Stimulated activated CD4-positive, alpha-beta T cell treated with anti-CD3 and anti-CD28 coated beads, Interleukin-2, amount 100 ng/mL, for 24 hours (primary cell): Measurements from ENCODE around the gene OTOP2.

Experiments used
- DNase-seq, 2 donors: peaks; one replicate each; pipeline ENCODE4 v3.0.0-alpha.2; 2020

OTOP2 gene

DNA sequence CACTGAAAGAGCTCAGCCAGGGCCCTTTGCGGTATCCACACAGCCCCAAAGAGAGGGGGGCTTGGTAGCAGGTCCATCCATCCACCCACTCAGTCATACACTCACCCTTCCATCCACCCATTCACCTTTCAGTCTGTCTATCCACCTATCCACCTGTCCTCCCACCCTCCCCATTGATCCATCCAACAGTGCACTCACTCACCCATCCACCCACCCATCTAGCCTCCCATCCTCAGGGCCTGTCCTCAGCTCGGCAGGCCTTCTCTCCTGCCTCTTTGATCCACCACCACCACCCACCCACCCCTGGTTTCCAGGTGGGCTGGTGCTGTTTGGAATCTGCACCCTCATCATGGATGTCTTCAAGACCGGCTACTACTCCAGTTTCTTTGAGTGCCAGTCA is 1.2 kb downstream of the OTOP2 start:
- no peak for DNase-seq

DNA sequence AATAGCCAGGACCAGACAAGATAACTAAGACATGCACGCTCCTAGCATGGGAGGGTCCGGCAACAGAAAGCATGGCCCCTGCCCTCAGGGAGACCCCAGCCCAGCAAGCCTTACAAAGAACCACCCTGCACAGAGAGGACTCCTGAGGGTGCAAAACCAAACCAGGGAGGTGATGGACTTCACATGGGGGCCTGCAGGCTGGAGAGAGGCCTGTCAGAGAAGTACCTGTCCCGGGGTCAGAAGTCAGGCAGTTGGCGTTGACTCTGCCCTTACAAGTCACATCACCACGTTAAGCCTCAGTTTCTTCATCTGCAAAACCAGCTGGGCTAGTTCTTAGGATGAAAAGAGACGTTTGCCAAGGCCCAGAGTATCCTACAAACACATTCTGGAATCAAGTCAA is 4.7 kb downstream of the OTOP2 start:
- no peak for DNase-seq

DNA sequence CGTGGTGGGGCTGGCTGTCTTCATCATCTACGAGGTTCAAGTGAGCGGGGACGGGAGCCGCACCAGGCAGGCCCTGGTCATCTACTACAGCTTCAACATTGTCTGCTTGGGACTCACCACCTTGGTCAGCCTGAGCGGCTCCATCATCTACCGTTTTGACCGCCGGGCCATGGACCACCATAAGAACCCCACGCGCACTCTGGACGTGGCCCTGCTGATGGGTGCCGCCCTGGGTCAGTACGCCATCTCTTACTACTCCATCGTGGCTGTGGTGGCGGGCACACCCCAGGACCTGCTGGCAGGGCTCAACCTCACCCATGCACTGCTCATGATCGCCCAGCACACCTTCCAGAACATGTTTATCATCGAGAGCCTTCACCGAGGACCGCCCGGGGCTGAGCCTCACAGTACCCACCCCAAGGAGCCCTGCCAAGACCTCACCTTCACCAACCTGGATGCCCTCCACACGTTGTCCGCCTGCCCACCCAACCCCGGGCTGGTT is 6.5 kb downstream of the OTOP2 start:
- DNase-seq: no peak

DNA sequence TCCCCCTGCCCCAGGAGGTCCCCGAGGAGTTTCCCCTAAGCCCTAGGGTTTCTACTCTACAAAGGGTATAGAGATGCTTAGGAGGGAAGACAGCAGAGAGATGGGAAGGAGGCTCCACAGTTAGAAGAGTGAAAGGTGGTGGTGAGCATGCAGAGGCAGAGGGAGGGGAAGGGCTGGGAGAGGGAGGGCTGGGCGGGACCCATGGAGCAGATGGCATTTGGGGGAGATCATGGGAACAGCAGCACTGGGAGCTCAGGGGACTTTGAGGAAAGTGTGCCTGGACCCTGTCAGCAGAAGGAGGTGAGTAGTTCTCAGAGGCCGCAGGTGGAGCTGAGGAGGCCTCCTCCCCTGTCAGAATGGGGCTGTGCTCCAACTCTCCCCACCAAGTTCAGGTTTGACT is 11.0 kb downstream of the OTOP2 start:
- DNase-seq: no peak

DNA sequence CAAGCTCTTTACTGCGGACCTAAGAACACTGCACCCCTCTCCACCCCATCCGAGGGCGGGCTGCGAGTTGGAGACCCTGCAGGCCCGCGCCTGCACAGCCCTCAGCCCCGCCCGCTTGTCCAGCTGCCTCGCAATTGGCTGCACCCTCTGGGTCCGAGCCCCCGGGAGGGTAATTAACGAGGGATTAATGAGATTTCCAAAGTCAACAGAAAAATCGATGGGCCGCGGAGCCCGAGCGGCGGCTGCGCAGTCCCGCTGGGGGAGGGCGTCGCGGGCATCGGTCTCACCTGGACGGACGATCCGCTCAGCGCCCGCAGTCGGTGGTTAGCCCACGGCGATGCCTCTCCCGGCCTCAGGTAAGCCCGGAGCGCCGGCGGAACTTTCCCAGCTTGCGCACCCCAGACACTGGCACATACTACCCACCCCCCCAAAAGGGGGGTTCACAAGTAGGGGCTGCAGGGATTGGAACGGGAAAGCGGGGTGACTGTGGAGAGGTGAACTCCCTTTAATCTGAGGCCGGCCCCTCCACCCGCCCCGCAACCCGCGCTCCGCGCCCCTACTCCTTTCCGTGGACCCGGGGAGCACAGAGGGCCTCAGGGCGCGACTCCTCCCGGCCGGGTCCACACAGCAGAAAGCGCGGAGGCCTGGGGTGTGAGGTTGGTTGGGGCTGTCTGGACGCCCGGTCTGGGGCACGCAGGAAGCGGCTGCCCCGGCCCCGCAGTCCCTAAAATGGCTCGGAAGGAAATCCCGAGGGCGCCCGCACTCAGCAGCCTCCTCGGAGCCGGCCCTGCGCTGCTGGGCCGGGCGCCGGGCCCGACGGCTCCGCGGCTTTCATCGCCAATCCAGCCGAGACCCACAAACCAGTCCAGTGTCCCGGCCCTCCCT is 11.8 kb downstream of the OTOP2 start, which contains the start of gene OTOP3:
Gene OTOP3, plus strand, starts transcription at position 314 of the 885 bp plus-strand sequence. Its CDS starts 24 bp downstream, at position 338.
- no peak for DNase-seq

DNA sequence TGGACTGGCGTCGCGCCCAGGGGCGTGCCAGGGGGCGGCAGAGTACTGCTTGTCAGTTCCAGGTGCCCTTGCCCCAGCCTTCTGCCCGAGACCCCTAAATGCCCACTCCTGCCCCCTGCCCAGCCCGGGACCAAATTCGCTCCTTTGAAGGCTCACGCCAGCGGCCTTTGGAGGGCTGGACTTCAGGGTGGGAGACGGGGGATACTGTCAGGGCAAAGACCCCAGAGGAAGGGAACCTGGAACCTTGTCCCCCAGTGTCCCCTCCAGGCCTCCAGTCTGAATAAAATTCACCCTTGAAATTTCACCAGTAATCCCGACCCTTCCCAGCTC is 12.4 kb downstream of the OTOP2 start:
- no peak for DNase-seq

DNA sequence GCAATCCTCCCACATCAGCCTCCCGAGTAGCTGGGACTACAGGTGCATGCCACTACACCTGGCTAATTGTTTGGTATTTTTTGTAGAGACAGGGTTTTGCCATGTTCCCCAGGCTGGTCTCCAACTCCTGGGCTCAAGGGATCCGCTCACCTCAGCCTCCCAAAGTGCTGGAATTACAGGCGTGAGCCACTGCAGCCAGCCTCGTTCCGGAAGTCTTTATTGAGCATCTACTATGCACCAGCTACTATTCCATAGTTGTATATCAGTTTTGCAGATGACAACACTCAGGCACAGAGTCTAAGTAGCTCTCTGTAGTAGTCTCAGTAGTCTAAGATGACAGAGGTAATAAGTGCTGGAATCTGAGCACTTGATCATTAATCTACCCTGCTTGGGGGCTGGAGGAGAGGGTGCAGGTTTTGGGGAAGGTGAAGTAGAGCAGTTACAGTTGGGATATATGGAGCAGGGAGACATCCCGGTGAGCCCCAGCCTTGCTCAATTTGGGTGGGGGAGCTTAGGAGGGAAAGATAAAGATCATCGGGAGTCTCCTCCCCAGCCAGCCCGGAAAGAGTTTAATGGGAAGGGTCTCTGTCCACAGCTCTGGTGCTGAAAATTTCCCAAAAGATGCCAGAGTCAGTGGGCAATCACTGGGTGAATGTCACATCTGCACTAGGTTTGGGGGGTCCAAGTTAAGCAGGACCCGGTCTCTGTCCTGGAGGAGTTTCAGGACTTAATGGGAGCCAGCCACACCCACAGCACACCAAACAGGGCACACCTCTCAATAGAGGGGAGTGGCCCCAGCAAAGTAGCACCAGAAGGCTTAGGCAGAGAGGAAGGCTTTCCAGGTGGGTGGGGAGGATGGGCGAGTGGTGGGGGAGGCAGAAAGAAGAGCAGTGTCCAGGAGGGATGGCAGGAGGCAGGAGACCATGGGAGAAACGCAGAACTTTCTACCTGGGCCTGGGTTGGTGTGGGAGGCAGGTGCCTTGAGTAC is 13.3 kb downstream of the OTOP2 start:
- DNase-seq: no peak

DNA sequence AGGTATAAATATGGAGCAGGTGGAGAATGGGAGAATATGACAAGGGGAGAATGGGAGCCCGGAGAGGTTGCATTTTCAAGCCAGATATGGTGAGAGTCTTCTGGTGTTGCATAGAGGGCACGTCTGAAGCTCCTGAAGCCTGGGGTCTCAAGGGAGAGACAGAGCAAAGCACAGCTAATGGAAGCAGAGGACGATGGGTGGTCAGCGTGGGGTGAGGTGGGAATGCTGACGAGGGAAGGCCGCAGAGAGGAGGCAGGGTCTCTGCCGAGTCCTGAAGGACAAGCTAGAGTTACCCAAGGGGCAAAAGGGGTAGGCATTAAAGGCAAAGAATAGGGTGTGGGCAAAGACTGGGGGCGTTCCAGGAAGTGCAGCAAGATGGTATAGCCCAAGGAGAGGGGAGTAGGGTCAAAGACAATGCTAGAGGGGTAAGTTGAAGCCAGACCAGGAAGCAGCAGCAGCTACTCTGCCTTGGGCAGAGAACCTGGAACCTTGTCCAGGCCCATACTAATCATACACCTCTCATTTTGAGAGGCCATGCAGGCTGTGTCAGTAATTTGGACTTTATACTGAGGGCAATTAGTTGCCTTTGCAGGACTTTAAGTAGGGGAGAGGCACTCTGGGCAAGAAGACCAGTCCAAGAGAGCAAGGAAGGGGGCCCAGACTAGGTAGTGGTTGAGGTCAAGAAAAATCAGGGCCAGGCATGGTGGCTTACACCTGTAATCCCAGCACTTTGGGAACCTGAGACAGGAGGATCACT is 14.3 kb downstream of the OTOP2 start:
- no peak for DNase-seq

DNA sequence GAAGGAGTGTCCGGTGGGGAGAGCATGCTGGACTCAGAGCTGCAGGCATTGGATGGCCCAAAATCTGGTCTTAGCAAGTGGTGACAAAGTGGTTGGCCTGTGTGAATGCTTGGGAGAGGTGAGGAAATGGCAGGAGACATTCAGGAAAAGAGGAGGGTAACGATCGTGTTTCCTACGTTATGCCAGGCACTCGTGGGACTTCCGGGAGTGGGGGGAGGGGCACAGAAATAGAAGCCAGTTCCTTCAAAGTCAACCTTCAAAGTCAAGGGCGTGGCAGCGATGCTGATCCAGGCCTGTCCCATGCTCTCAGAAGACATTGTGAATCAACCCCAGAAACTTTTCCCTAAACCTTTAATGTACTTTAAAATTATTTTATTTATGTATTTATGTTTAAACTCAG is 15.5 kb downstream of the OTOP2 start:
- DNase-seq: no peak

DNA sequence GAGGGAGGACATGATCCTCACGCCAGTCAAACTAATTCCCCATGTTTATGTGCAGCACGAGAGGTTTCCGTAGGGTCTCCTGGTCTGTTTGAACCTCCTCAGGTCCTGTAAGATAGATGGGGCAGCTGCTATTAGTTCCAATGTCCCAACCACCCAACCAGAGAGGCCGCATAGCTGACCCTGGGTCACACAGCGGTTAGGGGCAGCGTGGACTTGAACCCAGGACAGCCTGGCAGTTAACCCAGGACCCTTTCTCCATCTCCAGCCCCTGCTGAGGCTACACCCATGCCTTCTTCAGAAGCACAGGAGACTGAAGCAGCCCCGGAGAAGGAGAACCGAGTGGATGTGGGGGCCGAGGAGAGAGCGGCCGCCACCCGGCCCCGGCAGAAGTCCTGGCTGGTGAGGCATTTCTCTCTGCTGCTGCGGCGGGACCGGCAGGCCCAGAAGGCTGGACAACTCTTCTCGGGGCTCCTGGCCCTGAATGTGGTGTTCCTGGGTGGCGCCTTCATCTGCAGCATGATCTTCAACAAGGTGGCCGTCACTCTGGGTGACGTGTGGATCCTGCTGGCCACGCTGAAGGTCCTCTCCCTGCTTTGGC is 17.2 kb downstream of the OTOP2 start:
- no peak for DNase-seq

DNA sequence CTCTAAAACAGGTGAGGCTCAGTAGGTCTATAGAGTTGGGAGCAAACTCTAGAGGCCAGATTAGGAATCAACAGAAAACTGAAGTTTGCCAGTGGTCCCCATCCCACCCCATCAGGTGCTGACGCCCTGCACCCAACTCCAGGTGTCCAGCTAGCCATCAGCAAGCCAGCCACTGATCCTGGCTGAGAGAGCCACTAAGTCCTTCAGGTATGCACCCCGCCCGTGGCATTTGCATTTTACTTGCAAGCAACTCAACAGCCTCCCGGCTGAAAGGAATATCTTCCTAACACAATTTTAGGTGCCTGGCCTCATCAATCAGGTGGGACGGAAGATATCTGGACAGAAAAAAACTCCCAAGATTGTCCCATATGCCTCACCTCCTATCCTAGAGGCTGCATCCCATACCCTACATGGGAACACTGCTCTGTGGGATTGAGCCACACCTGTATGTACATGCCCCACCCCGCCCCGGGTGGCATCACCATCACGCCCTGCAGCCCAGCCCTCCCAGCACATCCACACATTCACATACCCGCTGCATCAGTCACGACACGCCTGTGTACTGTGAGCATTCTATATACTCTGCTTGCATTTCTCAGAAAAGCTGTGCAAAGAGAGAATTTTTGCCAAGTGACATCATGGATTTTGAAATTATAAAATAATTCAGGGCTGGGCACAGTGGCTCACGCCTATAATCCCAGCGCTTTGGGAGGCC is 19.9 kb downstream of the OTOP2 start:
- no peak for DNase-seq

DNA sequence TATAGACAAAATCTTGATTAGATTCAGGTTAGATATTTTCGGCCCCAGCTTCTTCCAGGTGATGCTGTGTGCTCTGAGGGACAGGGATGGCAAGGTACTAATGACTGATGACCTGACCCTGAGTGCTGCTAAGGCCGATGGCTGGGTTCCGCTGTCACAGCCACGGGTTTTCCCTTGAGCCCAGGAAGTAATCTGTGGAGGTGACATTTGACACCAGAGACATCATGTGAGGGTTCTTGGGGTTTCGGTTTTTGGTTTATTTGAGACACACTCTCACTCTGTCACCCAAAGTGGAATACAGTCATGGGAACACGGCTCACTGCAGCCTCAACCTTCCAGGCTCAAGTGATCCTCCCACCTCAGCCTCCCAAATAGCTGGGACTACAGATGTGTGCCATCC is 21.5 kb downstream of the OTOP2 start:
- DNase-seq: no peak

DNA sequence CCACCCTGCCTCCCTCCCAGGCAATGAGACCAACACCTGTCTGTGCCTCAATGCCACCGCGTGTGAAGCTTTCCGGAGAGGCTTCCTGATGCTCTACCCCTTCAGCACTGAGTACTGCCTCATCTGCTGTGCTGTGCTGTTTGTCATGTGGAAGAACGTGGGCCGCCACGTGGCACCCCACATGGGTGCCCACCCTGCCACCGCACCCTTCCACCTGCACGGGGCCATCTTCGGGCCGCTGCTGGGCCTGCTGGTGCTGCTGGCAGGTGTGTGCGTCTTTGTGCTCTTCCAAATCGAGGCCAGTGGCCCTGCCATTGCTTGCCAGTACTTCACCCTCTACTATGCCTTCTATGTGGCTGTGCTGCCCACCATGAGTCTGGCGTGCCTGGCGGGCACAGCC is 22.6 kb downstream of the OTOP2 start:
- DNase-seq: no peak

DNA sequence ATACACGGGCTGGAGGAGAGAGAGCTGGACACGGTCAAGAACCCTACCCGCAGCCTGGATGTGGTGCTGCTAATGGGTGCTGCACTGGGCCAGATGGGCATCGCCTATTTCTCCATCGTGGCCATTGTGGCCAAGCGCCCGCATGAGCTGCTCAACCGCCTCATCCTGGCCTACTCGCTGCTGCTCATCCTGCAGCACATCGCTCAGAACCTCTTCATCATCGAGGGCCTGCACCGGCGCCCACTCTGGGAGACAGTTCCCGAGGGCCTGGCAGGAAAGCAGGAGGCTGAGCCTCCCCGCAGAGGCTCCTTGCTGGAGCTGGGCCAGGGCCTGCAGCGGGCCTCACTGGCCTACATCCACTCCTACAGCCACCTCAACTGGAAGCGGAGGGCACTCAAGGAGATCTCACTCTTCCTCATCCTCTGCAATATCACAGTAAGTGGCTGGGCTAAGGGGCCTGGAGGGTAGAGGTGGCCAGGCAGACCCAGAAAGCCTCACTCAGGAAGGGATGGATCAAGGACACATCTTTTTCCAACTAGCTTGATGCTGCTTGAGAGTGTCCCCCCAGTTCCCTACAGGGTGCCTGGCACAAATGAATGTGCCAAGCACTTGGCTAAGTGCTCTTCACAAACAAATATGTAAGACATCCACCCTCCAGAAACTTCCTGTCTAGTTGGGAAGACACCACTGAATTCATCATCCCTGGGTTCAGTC is 23.1 kb downstream of the OTOP2 start:
- DNase-seq: no peak

DNA sequence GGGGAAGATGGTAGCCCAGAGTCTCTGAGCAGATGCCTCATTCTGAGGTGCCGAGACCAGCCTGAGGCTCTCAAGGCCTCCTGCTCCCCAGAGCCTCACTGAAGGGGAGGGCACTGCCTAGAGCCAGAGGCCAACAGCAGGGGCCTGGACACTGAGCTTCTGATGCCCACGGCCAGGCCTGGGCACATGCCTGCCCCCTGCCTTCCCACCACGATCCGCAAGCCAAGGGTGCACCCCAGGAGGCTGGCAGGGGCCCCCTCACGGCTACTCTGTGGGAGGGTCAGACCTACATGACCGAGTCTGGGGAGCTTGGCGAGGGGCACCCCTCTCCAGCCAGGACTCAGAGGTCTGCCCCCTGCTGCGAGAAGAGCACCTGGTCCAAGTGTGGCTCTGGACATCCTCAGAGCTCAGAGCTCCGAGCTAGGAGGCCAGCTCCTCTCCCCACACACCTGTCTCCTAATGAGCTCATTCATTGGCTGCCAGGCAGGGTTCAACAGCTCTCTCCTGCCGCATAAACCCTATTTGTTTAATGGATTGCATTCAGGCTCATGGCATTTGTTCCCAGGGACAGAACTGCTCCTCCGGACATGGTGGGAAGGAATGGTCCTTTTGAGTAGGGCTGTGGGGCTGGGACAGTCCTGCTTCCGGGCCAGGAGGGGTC is 25.5 kb downstream of the OTOP2 start:
- no peak for DNase-seq

DNA sequence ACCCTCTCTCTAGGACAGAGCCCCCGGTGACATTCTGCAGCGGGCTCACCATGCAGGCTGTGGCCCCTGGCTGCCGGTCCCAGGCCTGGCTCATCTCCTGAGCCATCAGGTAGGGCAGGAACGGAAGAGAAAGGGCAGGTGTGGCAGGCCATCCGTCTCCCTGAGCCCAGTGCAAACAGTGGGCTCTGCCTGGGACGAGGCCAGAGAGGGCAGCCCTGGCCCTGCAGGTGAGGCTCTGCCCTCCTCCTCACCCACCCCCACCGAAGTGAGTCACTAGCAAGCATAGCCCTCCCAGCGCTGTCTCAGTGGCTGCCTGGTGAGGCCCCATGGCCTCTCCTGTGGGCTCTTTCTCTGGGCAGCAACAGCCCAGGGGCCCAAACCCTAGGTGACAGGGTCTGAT is 26.1 kb downstream of the OTOP2 start:
- no peak for DNase-seq

DNA sequence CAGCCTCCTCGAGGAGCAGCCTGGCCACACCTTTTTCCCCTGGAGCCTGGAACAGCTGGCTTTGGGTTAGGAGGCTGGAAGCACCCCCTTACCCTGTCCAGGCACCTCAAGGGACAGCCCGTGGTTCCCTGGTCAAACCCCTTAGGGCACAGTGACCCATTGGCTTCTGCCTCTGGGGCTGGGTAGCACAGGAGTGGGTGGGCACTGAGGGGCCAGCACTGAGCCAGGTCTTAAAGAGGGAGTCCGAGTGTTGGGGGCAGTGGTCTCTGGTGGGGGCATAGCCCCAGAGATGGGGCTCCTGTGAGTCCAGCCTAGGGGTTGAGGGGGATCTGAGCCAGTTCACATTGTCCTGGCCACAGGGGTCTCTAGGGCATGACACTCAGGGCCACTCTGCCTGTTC is 27.0 kb downstream of the OTOP2 start:
- DNase-seq: no peak

DNA sequence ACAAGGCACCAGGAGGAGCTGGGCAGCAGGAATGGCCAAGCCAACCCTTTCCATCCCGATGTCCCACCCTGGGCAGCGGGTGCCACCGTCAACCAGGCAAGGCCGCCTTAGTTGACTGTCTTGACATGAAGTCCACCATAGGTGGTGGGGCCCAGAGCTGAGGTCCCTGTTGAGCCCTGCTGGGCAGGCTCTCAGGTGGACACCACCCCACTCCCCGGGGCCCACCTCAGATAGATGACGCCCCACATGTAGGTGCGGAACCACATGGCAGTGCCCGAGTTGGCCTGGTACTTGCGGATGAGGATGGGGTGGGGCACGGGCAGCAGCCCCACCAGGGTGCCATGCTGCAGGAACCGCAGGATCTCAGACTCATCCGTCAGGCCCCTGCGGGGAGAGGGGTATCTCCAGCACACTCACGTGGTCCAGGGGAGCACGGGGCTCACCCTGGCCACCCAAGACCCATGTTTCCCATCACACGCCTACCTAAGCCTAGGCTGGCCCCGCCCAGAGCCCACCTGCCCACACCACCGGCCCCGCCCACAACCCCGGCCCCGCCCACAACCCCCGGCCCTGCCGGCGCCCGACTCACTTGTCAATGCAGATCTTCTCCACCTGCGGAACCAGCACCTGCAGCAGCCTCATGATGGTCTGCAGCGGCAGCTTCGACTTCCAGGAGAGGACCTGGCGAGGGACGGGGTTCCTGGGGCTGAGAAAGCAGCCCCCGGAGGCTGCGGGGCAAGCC is 27.8 kb downstream of the OTOP2 start:
- no peak for DNase-seq

DNA sequence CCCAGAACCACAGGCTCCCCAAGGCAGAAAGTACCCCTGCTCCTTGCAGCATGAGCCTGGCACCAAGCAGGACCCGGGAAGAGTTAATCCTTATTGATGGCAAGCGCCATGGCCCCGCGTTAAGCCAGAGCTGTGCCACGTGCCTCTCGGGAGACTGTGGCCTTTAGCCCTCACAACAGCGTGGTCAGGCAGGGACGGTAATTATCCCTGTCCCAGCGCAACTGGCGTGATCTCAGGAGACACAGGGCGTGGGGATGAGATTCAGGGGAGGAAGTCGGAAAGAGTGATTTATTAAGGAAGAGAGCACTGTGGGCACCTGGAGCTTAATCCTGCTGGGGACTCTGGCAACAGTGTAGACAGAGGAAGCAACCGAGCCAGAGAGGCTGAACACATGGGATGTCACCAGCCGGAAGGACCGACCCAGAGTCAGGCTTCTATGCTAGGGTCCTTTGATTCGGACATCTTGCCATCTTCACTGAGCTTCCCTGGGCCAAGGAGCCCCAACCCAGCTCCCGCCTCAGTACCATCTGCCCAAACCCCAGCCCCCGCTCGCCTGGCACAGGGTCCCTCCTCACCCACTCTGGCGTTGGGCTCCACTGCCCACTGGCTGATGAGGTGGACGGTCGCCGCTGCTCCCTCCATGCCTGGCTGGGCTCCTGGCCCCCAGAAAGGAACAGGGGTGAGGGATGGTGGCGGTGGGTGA is 28.5 kb downstream of the OTOP2 start:
- no peak for DNase-seq
